ENCODE results near the gene AHNAK.
"Not testable (repeated sequence)": the region's sequence is repeated elsewhere in the genome, so short reads cannot be mapped to it uniquely, and the experiment has no call there.

Gene AHNAK

GRCh38 chr11:62552485-62553079, 6.0 kb upstream of the AHNAK start:
- DNase-seq, result no peak

- not testable (repeated sequence) for DNase-seq
These were observed 3.9 kb upstream of the AHNAK start for GRCh38 chr11:62550478-62550877.

- no peak for DNase-seq
These were observed 2.1 kb upstream of the AHNAK start for GRCh38 chr11:62548545-62549335.

- no peak for DNase-seq
These were observed 1.2 kb upstream of the AHNAK start for GRCh38 chr11:62547691-62548281.

- no peak for DNase-seq
These were observed 471 bp upstream of the AHNAK start for GRCh38 chr11:62546929-62547625.

GRCh38 chr11:62545437-62546243, 966 bp downstream of the AHNAK start:
- peak; percentile 76 for DNase-seq

DNA sequence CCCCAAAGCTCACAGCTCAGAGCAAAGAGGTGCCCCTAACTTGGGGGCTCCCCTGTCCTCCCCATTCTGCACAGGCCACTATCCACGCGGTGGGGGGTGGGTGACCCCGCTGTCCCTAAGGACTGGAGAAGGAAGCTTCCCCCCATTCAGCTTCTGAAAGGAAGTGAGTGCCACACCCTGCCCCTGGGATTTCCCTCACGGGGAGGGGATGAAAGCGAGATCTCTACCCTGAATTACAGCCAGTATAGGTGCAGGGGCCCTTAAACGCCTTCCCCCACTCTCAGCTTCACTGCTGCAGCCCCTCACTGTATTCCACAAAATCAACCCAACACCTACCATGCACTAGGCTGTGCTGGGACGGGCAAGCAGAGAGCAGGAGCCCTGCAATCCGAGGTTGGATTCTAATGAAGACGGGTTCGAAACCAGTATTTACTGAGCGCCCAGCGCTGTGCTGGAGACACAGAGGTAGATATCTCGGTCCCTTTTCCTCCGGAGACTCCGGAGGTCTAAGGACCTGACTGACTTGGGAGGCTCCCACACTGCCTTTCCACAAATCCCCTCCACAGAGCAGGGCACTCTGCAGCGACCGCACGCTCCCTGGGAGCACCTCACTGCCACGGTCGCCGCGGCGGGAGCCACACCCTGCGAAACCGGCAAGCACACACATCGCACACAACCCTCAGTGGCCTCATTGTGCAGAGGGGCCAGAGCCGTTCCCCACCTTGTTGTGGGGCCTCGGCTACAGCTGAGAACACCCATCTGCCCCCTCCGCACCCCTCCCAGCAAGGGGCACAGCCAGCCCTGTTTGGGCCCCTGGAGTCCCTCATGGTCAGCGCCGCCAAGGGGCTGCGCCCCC, 1.8 kb downstream of the AHNAK start:
- DNase-seq, result peak; percentile 45

GRCh38 chr11:62543680-62544444, 2.7 kb downstream of the AHNAK start:
- no peak for DNase-seq

- DNase-seq, result peak; percentile 78
These were observed 3.6 kb downstream of the AHNAK start for GRCh38 chr11:62542750-62543567.

DNA sequence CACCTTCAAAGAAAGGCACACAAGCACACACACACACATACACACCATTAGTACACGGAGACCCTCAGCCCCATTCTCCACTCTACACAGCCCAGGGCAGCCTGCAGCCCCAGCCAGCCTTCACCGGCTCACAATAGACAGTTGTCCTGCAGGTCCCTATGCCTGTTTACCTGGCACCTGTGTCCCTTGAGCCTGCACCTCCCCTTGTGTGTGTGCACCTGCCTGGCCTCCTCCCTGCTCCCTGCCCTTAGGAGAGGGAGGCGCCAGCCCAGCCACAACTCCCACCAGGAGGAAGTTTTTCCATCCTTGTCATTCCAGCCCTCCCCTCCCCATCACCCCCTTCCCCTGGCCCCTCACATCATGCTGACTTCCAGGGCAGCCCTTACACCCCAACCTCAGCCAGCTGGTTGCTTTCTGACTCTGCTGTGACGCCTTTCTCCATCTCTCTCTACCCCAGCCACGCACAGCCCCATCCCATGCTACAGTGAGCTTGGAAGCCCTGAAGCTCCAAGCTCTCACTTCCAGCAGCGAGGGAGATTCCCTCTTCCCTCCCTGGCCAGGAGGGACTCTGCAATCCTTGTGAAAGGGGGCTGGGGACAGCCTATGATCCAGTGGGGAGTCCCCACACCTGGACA, 4.4 kb downstream of the AHNAK start:
- no peak for DNase-seq

GRCh38 chr11:62540804-62541701, 5.6 kb downstream of the AHNAK start:
- DNase-seq, result no peak

GRCh38 chr11:62539238-62539925, 7.2 kb downstream of the AHNAK start:
- peak; percentile 57 for DNase-seq

DNA sequence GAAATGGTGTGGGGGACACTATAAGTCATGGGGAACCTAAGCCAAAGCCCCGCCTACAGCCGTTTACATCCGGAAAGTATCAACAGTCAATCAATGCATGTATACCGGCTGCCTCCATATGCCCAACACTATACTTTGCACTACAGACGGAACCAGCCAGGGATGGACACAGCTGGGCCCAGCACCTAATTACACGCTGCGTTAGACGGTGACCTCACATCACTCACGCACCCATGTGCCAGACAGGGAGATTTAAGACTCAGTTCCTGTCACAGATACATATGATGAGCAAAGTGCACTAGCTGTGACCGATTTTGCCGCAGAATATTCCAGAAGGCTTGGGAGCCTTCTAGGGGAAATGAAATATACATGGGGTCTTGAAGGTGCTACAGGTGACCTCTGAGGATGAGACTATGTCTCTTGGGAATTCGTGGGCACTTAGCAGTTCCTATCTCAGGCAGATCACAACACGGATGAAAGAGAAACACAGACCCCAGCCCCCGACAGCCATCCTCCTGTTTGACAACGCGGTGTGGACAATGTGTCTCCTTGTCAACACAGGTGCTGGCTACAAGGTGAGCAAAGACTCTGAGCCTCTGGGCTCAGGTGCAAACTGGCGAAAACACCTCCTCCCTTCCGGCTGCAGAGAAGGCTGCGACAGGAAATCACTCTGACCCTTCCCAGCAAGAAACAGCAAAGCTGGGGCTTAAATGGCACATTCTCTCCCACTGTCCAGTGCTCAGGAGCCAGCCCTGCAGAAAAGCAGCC, 8.0 kb downstream of the AHNAK start:
- no peak for DNase-seq

DNA sequence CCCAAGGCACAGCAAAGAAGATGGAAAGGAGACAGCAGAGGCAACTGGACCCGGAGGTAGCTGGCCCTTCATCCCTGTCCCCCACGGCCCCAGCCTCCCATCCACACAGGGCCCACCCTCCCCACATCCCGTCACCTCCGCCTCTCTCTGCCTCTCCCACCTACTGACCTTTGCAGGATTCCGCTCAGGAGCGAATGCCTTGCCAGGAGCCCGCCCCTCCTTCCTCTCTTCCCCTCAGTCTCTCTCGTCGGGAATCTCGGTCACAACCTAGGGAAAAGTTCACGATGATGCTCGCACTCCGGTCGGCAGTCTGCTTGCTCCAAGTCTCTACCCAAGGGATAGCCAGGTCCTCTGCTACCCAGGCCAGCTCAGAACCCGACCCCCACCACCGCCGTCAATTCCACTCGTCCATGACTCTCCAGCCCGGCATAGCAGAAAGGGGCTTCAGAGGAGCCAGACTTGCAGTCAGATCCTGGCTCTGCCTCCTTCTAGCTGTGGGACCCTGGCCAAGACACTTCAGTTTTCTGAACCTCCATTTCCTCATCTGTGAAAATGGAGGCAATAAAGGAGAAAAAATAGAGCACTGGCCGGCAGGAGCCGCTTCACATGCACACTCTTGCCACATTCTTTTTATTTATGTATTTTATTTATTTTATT, 10.2 kb downstream of the AHNAK start:
- DNase-seq, result no peak

DNA sequence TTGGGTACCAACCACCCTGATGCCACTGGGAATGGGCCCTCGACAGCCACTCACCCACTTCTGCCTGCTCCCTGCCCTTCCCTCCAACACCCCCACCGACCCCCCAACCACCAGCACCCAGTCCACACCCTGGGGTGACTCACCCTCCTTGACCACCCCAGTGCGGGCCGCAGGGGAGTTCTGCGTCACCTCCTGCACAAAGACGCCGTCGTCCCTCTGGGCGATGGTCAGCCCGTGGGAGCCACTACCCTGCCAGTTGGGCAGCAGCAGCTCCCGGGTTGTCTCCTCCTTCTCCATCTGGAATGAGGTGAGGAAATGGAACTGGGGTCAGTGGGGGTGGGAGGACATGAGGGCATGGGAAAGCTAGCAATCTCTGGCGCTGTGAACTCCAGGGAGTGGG, 10.8 kb downstream of the AHNAK start:
- no peak for DNase-seq

- DNase-seq, result no peak
These were observed 11.6 kb downstream of the AHNAK start for GRCh38 chr11:62534779-62535545.

Data from activated T-cell treated with anti-CD3 and anti-CD28 coated beads, Interleukin-2, amount 50 U/mL, for 1 hour (primary cell).